ENCODE data around the gene CLDN5.

- no peak for TF ChIP-seq CTCF (IDR thresholded peaks at IDR 0.05; ENCODE audit: control extremely low read depth in 1 of 3, insufficient read depth in 1 of 3, low read depth in 1 of 3, low read length in 3 of 3)
- TF ChIP-seq EZH2 (IDR thresholded peaks at IDR 0.05; ENCODE audit: low read depth, low read length, severe bottlenecking): no peak
- no peak for TF ChIP-seq SRF (IDR thresholded peaks at IDR 0.05; ENCODE audit: low read depth, low read length)
- no peak for TF ChIP-seq SP1 (IDR thresholded peaks at IDR 0.05; ENCODE audit: low read depth, low read length)
- TF ChIP-seq SIN3A (conservative IDR thresholded peaks at IDR 0.05 in 1 of 2, IDR thresholded peaks at IDR 0.05 in 1 of 2; ENCODE audit: low read depth in 1 of 2, low read length in 2 of 2): no peak
- TF ChIP-seq BRCA1 (IDR thresholded peaks at IDR 0.05; ENCODE audit: low read depth, low read length): no peak
- TF ChIP-seq POLR2AphosphoS5 (IDR thresholded peaks at IDR 0.05; ENCODE audit: low read depth, low read length): no peak
- TF ChIP-seq, protein P1, sequence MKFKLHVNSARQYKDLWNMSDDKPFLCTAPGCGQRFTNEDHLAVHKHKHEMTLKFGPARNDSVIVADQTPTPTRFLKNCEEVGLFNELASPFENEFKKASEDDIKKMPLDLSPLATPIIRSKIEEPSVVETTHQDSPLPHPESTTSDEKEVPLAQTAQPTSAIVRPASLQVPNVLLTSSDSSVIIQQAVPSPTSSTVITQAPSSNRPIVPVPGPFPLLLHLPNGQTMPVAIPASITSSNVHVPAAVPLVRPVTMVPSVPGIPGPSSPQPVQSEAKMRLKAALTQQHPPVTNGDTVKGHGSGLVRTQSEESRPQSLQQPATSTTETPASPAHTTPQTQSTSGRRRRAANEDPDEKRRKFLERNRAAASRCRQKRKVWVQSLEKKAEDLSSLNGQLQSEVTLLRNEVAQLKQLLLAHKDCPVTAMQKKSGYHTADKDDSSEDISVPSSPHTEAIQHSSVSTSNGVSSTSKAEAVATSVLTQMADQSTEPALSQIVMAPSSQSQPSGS (IDR thresholded peaks at IDR 0.05; ENCODE audit: low read length): no peak
- no peak for TF ChIP-seq EP300 (IDR thresholded peaks at IDR 0.05; ENCODE audit: borderline replicate concordance in 1 of 2, low read depth in 2 of 2, low read length in 2 of 2)
- TF ChIP-seq EGR1 (IDR thresholded peaks at IDR 0.05; ENCODE audit: borderline replicate concordance, low read depth, low read length): no peak
- no peak for TF ChIP-seq POLR2A (IDR thresholded peaks at IDR 0.05; ENCODE audit: control extremely low read depth in 1 of 2, low read depth in 2 of 2, low read length in 2 of 2)
- no peak for TF ChIP-seq YY1 (IDR thresholded peaks at IDR 0.05; ENCODE audit: low read depth, low read length)
- TF ChIP-seq BACH1 (IDR thresholded peaks at IDR 0.05; ENCODE audit: low read length): no peak
These were observed 6.1 kb downstream of the CLDN5 start for GRCh38 chr22:19517919-19518611.

Data from H1 (cell line).